GM18505 (cell line): ENCODE data around the gene ACOX3.
"Not testable (repeated sequence)": the region's sequence is repeated elsewhere in the genome, so short reads cannot be mapped to it uniquely, and the experiment has no call there.

ENCODE experiments used
- ATAC-seq: cut with Tn5 transposase; IDR thresholded peaks from one replicate; pipeline ENCODE4 v1.9.1; 2021; ENCODE audit not compliant: unreplicated experiment
- POLR2A ChIP-seq: IDR thresholded peaks from 4 replicates; pipeline ENCODE4 v1.6.1; 2011; ENCODE audit warnings: borderline replicate concordance; ENCODE audit not compliant: insufficient read depth, insufficient read length; ENCODE audit errors: extremely low read depth

Gene ACOX3

DNA sequence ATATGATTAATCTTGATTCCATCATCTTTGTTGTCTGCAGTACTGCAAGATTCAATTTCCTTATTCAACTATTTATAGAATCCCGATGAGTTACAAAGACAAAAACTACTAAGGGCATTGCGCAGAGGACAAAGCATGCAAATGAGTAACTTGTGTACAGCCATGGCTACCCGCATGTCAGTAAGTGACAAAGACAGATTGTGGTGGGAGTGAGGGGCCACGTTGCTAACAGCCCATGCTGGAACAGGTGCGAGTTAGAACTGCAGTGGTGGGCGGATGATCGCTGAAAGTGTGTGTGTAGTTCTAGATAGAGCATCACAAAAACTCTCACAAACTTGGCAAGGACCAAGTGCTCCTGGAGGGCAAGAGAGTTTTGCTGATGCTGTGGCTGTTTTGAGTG, 49.5 kb downstream of the ACOX3 start:
- TF ChIP-seq POLR2A = no peak
- no peak for ATAC-seq

- no peak for TF ChIP-seq POLR2A
- no peak for ATAC-seq
Observed at GRCh38 chr4:8390577-8390976, 49.9 kb downstream of the ACOX3 start.

GRCh38 chr4:8388528-8388870, 52.0 kb downstream of the ACOX3 start:
- ATAC-seq = no peak
- TF ChIP-seq POLR2A = no peak

DNA sequence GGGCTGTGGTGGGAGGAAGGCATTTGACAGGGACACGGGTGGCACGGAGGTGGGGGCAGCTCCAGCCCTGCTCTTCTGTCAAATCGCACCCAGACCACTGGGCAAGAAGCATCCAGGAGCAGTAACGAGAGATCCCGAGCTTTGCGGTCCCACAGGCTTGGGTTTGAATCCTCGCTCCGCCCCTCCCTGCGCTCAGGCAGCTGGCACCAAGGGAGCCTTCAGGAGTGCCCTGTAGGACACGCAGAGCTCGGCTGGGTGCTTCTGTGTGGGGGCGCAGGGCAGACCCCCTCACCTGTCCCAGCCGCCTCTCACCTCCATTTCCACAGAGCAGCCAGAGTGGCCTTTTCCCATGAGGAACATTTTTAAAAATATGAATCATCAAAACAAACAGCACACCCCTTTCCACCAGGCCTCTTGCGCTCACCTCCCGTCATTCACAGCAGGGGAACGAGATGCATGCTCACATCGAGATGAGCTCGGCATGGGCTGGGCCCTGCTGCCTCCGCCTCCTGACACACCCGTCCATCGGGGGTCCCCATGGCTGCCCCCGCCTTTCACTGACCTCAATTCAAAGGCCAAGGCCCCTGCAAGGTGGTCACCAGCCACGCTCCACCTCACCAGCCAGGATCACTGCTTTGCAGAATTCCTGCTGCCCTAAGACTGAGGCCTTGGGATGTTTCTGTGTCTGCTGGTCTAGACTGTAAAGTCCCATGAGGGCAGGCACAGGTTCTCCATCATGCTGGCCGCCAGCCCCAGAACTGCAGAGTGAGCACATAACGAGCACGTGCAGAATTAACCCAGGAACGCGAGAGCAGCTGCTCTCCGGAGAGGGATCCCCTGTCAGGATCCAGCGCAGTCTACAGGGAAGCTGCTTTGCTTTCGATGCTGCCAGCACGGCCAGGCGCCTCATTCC, 52.7 kb downstream of the ACOX3 start:
- TF ChIP-seq POLR2A = no peak
- ATAC-seq = no peak

DNA sequence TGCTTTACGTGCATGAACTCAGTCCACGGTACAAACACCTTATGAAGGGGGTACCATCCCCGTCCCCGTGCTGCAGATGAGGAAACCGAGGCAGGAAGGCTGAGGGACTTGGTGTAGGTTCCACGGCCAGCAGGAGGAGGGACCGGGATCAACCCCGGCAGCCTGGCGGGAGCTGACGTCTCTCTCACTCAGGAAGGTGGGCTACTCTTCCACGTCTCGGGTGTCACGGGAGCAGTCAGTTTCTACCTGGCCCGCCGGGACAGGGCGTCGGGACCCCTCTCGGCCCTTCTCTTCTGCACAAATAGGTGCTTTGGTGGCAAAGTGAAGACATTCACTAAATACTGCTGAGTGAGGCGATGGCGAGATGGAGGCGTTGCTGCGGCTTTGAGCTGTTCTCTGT, 53.3 kb downstream of the ACOX3 start:
- no peak for TF ChIP-seq POLR2A
- ATAC-seq = no peak

GRCh38 chr4:8386731-8387130, 53.8 kb downstream of the ACOX3 start:
- no peak for ATAC-seq
- no peak for TF ChIP-seq POLR2A

GRCh38 chr4:8386131-8386530, 54.4 kb downstream of the ACOX3 start:
- not testable (repeated sequence) for ATAC-seq

DNA sequence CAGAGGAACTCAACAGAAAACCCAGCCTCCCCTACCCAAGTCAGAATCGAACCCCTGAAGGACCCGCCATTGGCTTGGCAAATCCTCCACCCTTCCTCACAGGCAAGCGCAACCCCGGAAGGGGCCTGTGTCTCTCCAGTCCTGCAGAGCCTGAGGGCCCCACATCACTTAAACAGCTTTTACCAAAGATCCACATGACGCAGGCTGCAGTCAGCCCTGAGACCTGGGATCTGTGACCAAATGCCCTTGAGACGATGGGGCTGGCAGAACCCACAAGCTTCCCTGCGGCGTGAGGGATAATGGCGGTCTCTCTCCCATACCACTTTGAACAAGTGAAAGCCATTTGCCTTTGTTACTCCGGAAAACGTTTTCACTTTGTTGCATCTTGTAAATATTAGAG, 54.9 kb downstream of the ACOX3 start:
- TF ChIP-seq POLR2A = no peak

DNA sequence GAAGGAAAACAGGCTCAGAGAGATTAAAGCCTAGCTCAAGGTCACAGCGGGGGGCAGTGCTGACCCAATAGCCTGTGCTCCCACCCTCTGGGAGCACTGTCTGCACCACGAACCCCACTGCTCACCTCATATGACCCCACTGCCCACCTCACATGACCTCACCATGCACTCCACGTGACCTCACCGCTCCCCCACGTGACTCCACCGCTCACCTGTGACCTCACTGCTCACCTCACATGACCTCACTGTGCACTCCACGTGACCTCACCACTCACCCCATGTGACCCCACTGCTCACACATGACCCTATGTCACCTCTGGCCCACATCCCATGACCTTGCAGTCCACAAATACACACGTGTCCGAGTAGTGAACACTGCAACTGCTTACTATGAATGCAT, 55.4 kb downstream of the ACOX3 start:
- TF ChIP-seq POLR2A = no peak
- no peak for ATAC-seq

More for the DNA sequence above, 54.9 kb downstream of the ACOX3 start:
- no peak for ATAC-seq

DNA sequence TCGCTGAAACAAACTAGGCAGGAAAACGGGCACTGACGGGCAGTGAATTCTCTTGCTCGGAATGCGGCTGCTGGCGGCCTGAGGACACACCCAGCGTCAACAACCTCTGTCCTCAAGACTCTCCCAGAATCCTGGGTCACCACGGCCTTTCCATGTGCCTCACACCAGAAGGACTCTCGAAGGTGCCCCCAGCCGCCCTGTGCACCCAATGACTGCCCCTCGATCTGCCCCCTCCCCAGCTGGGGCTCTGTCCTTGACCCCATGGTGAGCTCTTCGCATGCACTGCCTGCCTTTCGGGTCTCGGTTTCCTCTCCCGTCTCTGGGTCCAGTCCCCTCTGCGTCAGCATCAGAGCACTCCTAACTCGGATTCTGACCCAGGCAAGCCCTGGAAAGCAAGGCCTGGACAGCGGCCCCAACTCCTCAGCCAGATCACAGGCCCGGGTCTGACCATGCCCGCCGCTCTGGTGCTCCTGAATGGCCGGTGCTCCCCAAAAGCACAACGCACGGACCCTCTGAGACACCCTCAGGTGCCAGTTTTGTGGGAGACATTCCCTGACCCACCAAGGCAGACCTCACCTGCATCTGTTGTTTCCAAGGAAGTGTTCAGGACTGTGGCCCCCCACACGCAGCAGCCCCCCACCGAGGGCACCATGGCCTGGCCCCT, 56.0 kb downstream of the ACOX3 start:
- no peak for ATAC-seq
- no peak for TF ChIP-seq POLR2A

DNA sequence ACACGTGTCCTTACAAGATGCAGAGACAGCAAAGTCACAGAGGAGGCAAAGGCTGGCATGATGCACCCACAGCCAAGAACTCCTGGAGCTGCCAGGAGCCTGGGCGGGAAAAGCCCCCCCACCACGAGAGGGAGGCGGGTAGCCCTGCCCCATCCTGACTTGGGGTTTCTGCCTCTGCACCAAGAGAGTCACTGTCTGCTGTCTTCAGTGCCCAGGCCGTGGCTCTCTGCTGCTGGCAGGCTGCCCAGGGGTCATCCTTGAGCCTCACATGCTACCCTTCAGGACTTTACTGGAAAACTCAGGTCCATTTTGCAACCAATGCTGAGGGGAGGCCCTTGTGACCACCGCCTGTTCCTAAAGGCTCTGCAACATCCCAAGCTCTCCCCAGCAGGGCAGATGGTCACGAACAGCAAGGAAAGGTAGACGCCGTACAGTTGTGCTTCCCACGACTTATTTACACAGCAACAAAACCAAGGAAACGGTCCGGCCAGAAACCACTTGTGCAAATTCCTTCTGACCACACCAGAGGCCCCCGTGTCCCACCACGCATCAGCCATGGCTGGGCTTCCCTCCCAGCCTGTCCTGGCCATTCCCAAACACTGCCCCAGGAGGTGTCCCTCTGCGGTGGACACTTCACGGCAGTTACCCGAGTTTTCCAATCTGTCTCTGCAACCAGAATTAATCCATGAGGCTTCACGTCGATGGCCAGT, 56.9 kb downstream of the ACOX3 start:
- no peak for TF ChIP-seq POLR2A
- ATAC-seq = no peak

- ATAC-seq = no peak
- no peak for TF ChIP-seq POLR2A
Observed at GRCh38 chr4:8383016-8383415, 57.5 kb downstream of the ACOX3 start.

GRCh38 chr4:8381814-8382581, 58.5 kb downstream of the ACOX3 start:
- ATAC-seq = no peak
- no peak for TF ChIP-seq POLR2A
